Stomach (tissue), 4 donors: ENCODE measurements around the gene TAF6.

Experiments
- EP300 ChIP-seq: sonication (generic); formaldehyde crosslinking; IDR thresholded peaks from one replicate; pipeline ENCODE4 v1.6.1; 2017; ENCODE audit warnings: antibody characterized with exemption
- POLR2A ChIP-seq, 4 donors: fragments of 450-650 bp; IDR thresholded peaks; one replicate each; pipeline ENCODE4 v1.6.1; 2016; ENCODE audit warnings: antibody characterized with exemption in 4 of 4, control low read depth in 2 of 4, mild to moderate bottlenecking in 1 of 4, moderate library complexity in 1 of 4
- POLR2AphosphoS5 ChIP-seq, 3 donors: sonication (generic); formaldehyde crosslinking; IDR thresholded peaks; one replicate each; pipeline ENCODE4 v1.6.1; 2016; ENCODE audit warnings: antibody characterized with exemption in 3 of 3
- TF ChIP-seq, protein P1 (sequence below), 7 experiments: fragments of 450-650 bp in 4 of 7; fragments of 200-600 bp in 3 of 7; sonication (generic) in 3 of 7; IDR thresholded peaks; one replicate each; pipeline ENCODE4 v1.5.1; 2016 to 2019; ENCODE audit warnings: antibody characterized with exemption in 7 of 7, control low read depth in 2 of 7, mild to moderate bottlenecking in 1 of 7

DNA sequence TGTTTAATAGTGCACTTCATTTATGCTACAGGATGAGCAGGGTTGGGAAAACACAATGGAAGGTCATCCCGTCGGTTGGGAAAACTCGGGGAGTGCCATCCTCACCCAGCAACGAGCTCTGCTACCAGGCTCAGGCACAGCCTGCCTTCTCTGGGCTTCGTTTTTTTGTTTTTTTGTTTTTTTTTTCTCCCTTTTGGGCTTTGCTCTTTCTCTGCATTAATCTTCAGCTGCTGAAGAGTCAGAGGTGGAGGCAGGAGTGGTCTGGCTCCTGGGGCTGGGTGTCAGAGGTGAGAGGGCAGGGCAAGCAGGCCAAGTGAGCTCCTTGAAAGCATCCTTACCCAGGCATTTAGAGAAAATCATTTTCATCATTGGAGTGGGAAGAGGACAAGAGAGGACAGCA, 49.2 kb downstream of the TAF6 start:
- TF ChIP-seq POLR2A (IDR thresholded peaks at IDR 0.05) (no peak), POLR2AphosphoS5 (IDR thresholded peaks at IDR 0.05) (no peak), EP300 (no peak)
- TF ChIP-seq, protein P1, sequence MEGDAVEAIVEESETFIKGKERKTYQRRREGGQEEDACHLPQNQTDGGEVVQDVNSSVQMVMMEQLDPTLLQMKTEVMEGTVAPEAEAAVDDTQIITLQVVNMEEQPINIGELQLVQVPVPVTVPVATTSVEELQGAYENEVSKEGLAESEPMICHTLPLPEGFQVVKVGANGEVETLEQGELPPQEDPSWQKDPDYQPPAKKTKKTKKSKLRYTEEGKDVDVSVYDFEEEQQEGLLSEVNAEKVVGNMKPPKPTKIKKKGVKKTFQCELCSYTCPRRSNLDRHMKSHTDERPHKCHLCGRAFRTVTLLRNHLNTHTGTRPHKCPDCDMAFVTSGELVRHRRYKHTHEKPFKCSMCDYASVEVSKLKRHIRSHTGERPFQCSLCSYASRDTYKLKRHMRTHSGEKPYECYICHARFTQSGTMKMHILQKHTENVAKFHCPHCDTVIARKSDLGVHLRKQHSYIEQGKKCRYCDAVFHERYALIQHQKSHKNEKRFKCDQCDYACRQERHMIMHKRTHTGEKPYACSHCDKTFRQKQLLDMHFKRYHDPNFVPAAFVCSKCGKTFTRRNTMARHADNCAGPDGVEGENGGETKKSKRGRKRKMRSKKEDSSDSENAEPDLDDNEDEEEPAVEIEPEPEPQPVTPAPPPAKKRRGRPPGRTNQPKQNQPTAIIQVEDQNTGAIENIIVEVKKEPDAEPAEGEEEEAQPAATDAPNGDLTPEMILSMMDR (IDR thresholded peaks at IDR 0.05), result no peak
